ENCODE data around the gene SPRR3.

The SPRR3 gene, protein sequence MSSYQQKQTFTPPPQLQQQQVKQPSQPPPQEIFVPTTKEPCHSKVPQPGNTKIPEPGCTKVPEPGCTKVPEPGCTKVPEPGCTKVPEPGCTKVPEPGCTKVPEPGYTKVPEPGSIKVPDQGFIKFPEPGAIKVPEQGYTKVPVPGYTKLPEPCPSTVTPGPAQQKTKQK

DNA sequence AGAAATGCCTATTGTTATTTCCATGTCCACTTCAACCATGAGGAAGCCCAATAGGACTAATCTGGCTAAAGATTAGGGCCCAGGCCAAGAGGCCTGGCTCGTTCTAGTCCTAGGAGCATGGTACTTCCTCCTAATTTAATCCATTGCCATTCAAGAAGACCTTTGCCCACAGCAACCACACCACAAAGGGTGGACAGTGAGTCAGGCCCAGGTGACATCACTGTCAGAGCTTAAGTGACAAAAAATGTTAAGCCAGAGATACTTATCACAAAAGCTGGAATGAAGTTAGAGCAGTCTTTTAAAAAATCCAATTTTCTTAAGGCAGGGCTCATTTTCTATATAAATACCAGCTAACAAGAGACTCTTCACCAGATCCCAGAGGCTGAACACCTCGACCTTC lies at the start of gene SPRR3:
TSS of gene SPRR3 (plus strand) at position 368 of the 400 bp plus-strand sequence. CDS start 1,272 bp downstream, outside the sequence.
- no peak for DNase-seq

DNA sequence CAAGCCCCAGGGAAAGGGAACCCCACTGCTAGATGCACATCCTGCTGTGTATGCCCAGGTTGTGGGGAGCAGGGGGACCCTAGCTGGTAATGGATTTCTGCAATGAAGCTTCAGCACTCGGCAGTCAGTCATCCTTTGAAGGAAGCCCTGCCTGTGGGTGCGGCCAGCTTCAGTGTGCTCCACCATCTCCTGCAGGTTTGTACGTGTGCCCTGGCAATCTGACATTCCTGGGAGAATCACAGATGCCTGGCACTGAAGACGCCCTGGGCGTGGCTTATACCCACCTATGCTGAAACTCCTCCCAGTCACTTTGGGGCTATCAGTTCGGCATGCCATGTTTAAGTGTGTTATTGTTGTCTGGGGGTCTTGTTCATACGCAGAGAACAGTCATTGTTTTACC lies 47.8 kb upstream of the SPRR3 start:
- no peak for DNase-seq

- DNase-seq, result no peak
Measured at GRCh38 chr1:152954436-152954835, 47.1 kb upstream of the SPRR3 start.

- no peak for DNase-seq
Measured at GRCh38 chr1:152957561-152957960, 44.0 kb upstream of the SPRR3 start.

- no peak for DNase-seq
Measured at GRCh38 chr1:152959273-152959672, 42.3 kb upstream of the SPRR3 start.

DNA sequence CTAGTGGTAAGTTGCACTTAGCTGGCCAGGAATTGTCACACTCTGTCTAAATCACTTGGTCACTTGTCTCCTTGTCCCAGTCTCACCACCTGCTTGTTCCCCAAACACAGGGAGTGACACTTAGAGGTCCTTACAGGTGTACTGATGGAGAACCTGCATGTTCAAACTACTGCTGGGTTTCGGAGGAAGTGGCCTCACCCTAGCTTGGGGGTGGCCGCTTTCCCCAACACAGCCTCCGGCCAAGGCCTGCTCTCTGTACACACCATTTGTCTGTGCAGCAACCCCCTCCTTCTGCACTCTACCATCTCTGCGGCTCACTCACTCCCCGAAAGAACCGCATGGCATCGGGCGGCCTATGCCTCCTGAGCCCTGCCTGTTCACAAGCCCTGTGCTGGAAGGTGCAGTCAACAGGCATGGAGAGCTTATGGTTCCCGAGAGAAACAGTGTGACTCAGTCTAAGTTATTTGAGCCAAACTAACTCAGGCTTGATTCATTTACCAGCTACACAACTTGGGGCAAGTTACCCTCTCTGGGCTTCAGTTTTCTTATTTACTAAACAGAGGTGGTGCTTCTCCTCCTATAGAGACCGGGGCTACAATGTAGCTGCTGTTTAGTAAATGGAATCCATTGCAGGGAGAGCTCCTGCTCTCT lies 41.6 kb upstream of the SPRR3 start:
- DNase-seq, result no peak

GRCh38 chr1:152960452-152961044 lies 41.0 kb upstream of the SPRR3 start:
- DNase-seq, result no peak

DNA sequence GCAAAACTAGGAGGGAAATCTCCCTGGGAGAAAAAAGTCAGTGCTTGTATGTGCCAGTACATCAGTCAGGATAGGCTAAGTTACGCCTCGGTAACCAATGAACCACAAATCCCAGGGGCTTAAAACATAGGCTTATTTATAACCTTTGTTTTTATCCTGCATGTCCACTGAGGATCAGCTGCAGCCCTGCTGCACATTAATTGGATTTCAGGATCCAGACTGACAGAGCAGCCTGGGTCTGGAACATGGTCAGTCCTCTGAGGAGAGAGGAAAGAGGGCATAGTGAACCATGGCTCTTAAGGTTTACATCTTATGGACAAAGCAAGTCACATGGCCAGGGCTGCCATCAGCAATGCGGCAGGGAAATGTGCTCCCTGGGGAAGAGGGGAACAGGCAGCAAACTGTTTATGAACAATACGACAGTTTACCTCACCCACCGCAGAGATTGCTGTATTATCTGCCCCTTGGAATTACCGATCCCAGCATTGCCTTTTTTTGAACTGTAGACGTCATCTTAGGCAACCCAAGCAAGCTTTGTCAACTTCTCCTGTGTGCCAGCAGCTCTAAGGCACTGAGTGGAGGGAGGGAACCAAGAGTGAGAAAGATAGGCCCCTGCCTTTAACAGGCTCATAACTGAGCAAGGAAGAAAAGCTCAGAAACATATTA lies 40.2 kb upstream of the SPRR3 start:
- no peak for DNase-seq

DNA sequence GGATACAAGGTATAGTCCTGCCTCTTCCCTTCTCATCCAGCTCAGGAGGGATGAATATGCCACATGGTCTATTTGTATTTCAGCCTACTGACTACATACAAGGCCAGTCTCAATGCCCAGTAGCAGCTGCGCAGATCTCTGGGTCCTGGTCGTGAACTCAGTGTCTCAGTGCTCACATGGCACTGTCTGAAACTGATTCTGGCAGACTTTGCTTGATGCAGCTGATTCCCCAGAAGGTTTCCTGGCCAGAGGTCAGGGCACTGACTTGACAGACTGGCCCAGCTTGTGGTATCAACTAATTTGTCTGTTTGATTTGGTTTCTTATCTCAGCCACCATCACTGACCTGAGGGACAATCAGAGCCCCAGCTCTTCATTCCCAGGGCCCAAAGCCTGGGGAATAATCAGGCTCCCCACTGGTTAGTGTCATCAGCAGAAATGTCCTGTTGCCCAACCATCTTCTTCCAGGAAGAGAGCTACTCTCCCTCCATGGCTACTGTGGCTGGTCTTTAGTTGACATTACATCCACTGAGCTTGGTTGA lies 38.6 kb upstream of the SPRR3 start:
- no peak for DNase-seq

DNA sequence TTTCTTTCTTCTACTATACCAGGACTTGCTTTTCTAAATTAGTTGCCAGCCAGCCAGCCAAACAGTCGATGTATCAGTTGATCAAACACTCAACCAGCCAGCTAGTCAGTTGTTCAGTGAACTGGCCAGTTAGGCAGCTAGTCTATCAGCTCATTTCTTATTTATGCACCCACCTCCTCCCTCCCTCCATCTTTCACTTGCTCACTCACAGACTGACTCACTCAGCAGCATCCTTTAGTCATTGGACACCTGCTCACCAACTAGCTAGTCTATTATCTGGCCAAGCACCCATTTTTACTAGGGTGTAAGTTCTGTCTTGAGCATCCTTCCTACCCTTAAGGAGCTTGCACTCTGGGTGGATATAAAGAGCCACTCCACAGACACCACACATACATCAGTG lies 37.0 kb upstream of the SPRR3 start:
- no peak for DNase-seq

DNA sequence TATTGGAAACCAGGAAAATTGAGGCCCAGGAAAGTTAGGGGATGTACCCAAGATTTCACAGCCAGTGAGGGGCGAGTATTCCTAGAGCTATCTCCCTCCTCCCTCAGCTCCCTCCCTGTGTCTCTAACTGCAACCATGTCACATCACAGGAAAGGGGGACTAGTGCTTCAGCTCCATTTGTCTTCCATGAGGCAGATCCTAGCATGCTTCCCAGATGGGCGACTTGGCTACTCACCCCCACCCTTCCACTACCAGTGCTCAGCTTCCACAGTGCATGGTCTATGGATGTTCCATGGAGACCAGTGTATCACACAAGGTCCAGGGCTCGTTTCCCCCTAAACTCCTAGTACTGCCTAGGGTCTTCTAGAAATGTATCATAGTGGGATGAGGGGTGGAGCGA lies 35.7 kb upstream of the SPRR3 start:
- no peak for DNase-seq

DNA sequence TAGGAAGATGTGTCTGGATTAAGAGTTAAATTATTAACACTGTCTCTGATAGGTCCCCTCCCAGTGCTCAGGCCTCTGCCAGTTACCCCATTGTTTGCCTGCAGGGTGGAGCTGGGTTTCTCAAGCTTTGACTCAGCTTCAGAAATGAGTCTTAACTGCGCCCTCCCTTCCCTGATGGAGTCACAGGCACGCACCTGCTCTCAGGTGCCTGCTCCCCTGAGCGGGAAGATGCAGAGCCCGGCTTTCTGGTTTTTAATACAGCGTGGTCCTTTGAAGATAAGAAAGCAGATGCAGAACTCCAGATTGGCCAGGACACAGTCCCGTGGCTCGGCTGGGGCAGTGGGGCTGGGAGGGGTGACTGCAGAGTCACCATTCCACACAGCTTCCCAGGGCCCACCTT lies 34.3 kb upstream of the SPRR3 start:
- DNase-seq, result no peak

GRCh38 chr1:152968248-152968647 lies 33.3 kb upstream of the SPRR3 start:
- DNase-seq, result no peak

GRCh38 chr1:152969036-152969435 lies 32.5 kb upstream of the SPRR3 start:
- no peak for DNase-seq

DNA sequence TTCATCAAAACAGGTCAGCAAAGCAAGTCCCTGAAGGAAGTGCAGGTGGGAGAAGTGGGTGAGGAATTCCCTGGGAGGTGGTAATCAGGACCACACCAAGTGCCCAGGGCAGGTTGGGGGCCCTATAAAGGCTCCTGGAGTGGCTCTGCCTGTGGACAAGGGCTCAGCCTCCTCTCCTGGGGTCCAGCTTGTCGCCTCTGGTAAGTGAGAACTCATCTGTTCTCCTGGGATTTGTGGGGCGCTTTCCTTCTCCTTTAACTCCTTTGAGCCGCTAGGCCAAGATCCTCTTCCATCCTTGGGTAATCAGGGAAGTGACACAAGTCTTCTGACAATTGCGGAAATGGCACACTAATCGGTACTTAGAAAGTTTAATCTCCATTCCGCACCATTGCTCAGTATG lies 31.1 kb upstream of the SPRR3 start, which contains the start of gene SPRR4:
TSS of gene SPRR4 (plus strand) at position 154 of the 400 bp plus-strand sequence. CDS start 1,243 bp downstream, outside the sequence.
- no peak for DNase-seq

GRCh38 chr1:152972196-152972886 lies 29.2 kb upstream of the SPRR3 start:
- no peak for DNase-seq

DNA sequence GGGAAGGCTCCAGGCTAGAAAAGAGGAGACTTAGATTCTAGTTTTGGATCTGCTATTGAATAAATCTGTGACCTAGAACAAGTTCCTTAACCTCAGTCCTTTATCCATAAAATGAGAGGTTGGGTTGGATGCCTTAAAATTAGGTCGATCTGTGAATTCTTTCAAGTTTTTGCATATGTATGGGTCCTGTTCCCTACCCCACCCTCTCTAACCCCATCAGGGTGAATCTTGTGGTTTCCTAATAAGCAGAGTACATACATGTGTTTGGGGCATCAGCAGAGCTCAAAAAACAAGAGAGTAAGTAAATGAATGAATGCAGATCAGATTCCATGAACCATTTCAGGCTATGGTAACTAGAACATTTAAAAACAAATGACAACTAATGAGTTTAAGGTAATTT lies 24.9 kb upstream of the SPRR3 start:
- DNase-seq, result no peak

DNA sequence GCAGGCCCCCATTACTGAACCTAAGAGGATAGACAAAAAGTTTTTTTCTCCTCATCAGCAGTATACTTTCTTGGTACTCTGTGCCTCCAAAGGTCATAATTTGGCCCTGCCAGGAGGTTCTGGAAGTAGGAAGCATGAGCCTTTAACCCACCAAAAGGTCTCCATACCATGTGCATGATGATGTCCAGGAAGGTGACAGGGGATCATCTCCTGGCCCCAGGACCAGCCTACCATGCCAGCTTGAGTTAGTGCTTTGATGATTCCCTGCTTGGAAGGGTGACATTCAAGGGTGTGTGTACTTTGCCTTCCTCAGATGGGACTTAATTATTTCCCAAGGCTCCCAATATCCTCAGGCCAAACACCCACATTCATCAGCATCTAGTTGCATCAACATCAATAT lies 23.9 kb upstream of the SPRR3 start:
- DNase-seq, result no peak

GRCh38 chr1:152980676-152981075 lies 20.9 kb upstream of the SPRR3 start:
- no peak for DNase-seq

- DNase-seq, result no peak
Measured at GRCh38 chr1:152981146-152981871, 20.2 kb upstream of the SPRR3 start.

GRCh38 chr1:152982076-152982475 lies 19.5 kb upstream of the SPRR3 start:
- no peak for DNase-seq

GRCh38 chr1:152983234-152983633 lies 18.3 kb upstream of the SPRR3 start:
- DNase-seq, result no peak

Measured in CD4-positive, alpha-beta T cell treated with Interleukin-17A for 4 hours (primary cell).